HG03571 (cell line): ENCODE results near the gene FAM217A.
A peak's percentile ranks its signal among the peaks of the same experiment; 100 is the strongest.

Source experiments
- ATAC-seq: cut with Tn5 transposase; IDR thresholded peaks from one replicate; pipeline ENCODE4 v1.9.1; 2021; ENCODE audit not compliant: unreplicated experiment

The FAM217A gene

DNA sequence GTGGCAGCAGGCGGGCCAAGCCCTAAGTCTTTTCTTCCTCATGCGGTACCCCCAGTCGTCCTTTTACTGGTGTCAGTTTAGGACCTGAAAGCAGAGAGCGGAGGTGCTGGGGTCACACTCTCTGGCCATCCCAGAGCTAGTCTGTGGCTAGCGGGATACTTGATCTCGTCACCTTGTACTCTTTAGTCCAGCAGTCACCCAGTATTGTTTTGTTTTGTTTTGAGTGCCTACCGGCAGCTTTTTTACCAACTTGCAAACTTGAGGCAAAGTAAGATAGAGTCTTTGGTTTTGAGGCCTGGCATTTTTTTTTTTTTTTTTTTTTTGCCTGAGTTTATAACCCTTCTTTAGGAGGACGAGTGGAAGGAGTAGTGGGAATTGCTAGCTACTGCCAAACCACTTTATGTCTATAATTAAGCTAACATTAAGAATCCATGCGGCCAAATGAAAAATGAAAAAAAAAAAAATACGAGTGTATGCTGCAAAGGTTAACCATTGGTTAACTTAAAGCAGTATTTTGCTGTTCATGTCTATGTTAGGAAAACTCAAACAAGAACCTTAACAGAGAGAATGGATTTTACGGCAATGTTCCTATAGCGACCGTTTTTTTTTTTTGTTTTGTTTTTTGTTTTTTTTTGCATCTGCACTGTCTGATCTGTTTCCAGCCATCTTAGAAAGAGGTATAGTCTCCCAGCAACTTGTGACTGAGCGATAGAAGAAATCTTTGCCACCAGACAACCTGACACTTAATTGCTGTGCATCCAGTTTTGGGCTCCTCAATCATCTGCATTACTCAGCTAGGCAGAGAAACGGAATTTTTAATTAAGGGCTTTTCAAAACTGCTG is 56.9 kb downstream of the FAM217A start:
- ATAC-seq: peak; percentile 3

DNA sequence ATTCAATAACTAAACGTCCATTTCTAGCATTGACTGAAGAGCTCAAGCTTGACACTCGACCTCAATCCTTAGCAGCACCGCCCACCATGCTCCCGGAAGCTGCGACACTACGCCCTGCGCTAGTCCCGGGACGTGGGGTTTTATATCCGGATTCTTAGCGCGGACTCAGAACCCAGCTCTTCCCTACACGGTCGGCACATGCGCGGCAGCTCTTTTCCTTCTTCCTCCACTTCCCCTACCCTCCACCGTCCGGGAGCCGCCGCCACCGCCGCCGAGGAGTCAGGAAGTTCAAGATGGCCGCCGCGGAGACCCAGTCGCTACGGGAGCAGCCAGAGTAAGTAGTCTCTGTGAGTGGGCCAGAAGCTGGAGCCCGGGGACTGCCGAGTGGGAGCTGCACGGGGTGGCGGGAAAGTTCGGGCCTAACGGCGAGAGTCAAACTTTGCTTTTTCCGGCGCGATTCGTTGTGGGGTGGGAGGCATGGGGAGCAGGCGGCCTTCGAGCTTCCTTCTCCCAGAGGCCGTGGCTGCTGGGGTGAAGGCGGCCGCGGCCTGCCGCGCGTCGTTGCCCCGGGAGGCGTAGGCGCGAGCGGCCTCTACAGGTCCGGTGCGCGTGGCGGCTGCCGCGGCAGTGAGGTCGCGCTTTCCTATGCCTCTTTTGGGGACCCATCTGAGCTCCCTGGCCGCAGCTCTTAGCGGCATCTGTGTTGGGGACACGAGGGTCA is 57.6 kb downstream of the FAM217A start:
- peak; percentile 51 for ATAC-seq

DNA sequence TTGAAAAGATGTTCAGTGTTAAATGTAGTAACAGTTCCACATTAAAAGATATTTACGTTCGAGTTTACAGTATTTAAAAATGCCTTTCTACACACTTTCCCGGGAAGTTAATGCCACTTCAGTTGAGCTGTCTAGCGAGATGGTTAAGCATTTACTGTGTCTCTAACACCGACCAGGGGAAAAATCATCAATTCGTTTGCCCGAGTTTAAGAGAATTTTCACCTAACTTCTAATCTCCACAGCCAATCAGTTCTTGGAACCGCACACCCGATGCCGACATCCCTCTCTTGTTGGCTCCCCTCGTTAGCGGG is 58.2 kb downstream of the FAM217A start:
- no peak for ATAC-seq

DNA sequence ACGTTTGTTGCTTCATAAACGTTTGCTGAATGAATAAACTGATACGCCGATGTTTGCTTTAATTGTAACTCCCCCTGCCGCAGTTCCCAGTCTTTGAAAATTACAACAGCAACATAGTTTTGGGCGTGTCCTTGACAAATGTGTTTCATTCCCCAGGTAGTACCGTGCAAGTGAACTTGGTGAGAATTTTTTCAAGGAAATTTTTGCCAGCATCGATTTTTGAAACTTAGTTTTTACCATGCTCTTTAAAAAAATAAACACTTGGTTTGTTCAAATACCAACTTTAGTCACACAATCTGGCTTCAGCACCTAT is 60.1 kb downstream of the FAM217A start:
- ATAC-seq: peak; percentile 5
